Smooth muscle cell (in vitro differentiated cells): ENCODE measurements around the gene NFASC. TPM values are rescaled to one million over a fixed set of nuclear protein-coding genes. Genes with fewer than 3 reads are reported as not detected.
A peak's percentile ranks its signal among the peaks of the same experiment; 100 is the strongest.

Experiments used
- DNase-seq: peaks from one replicate; lab custom pipeline; 2025; ENCODE audit not compliant: unreplicated experiment; lab: John Stamatoyannopoulos, UW
- H2AFZ ChIP-seq: fragments of 200-600 bp; sonication (generic); 2 replicates; pipeline ENCODE4 v1.6.0; 2016; ENCODE audit warnings: antibody characterized with exemption, low read depth, mild to moderate bottlenecking
- H3F3A ChIP-seq: fragments of 200-600 bp; sonication (generic); 2 replicates; pipeline ENCODE4 v1.6.0; 2017; ENCODE audit warnings: antibody characterized with exemption, low read depth
- H3K27ac ChIP-seq: fragments of 200-600 bp; sonication (generic); 2 replicates; pipeline ENCODE4 v1.5.1; 2016; ENCODE audit warnings: low read depth, mild to moderate bottlenecking
- H3K27me3 ChIP-seq: fragments of 200-600 bp; sonication (generic); 2 replicates; pipeline ENCODE4 v1.6.1; 2016; ENCODE audit warnings: low read depth, mild to moderate bottlenecking
- H3K36me3 ChIP-seq: fragments of 200-600 bp; sonication (generic); 2 replicates; pipeline ENCODE4 v1.5.1; 2016; ENCODE audit warnings: low read depth
- H3K4me1 ChIP-seq: fragments of 200-600 bp; sonication (generic); 2 replicates; pipeline ENCODE4 v1.5.1; 2016; ENCODE audit warnings: low read depth
- H3K4me2 ChIP-seq: fragments of 200-600 bp; sonication (generic); 2 replicates; pipeline ENCODE4 v1.6.0; 2016; ENCODE audit warnings: mild to moderate bottlenecking
- H3K4me3 ChIP-seq: fragments of 200-600 bp; sonication (generic); 2 replicates; pipeline ENCODE4 v1.5.1; 2016; ENCODE audit warnings: mild to moderate bottlenecking
- H3K79me2 ChIP-seq: fragments of 200-600 bp; sonication (generic); 2 replicates; pipeline ENCODE4 v1.6.0; 2016; ENCODE audit warnings: low read depth, mild to moderate bottlenecking
- H3K9ac ChIP-seq: fragments of 200-600 bp; sonication (generic); 2 replicates; pipeline ENCODE4 v1.6.0; 2016; ENCODE audit warnings: low read depth
- H3K9me3 ChIP-seq: fragments of 200-600 bp; sonication (generic); replicated peaks from 2 replicates; pipeline ENCODE4 v1.5.1; 2016; ENCODE audit warnings: low read depth
- H4K20me1 ChIP-seq: fragments of 200-600 bp; sonication (generic); 2 replicates; pipeline ENCODE4 v1.6.0; 2016; ENCODE audit warnings: low read depth
- WGBS: methylation state at CpG from one replicate; pipeline ENCODE4 v1.1.7; 2016; ENCODE audit warnings: low lambda C conversion rate; 5-methylcytosine and 5-hydroxymethylcytosine counted together
- polyA plus RNA-seq: library from polyadenylated mRNA; unstranded; fragments of >200 nt; fragmentation: Nextera tagmentation; extraction: Ambion mirVana; gene quantifications from 2 replicates; pipeline ENCODE4 v1.2.1, GENCODE V29; 2016
- total RNA-seq: library from RNA; depleted of rRNA; stranded (reverse); fragments of >200 nt; gene quantifications from 2 replicates; pipeline ENCODE4 v1.2.3, GENCODE V29; 2014
- TF ChIP-seq, protein P1 (sequence below): fragments of 200-600 bp; sonication (generic); IDR thresholded peaks from 2 replicates; pipeline ENCODE4 v1.5.1; 2017; ENCODE audit warnings: borderline replicate concordance, mild to moderate bottlenecking, antibody characterized with exemption; ENCODE audit not compliant: insufficient read depth, poor library complexity, severe bottlenecking

NFASC gene
- total and polyA plus RNA-seq, 2 experiments from 2014 or later: 0.09 to 0.63 TPM

DNA sequence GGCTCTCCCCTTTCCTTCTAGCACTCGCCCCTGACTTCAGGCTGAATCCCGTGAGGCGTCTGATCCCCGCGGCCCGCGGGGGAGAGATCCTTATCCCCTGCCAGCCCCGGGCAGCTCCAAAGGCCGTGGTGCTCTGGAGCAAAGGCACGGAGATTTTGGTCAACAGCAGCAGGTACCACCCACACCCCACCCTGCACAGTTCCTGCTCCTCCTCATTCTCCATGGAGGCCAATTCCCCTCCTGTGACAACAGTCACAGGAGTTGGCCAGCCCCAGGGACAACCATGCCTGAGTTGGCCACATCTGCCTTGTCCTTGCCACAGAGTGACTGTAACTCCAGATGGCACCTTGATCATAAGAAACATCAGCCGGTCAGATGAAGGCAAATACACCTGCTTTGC lies 193.6 kb downstream of the NFASC start:
- WGBS: 91% methylated on average over 11 of the region's 11 CpGs
- Histone ChIP-seq H3K4me2 (no peak overlapping the region), H3F3A (no peaks in the 10 kb centered on the region), H4K20me1 (no peaks in the 10 kb centered on the region), H3K9ac (no peak overlapping the region), H3K79me2 (no peaks in the 10 kb centered on the region), H3K27me3 (no peaks in the 10 kb centered on the region), H3K4me1 (no peaks in the 10 kb centered on the region), H2AFZ (no peak overlapping the region), H3K27ac (no peak overlapping the region), H3K4me3 (no peak overlapping the region), H3K9me3 (no peaks in the 10 kb centered on the region), H3K36me3 (no peaks in the 10 kb centered on the region)
- TF ChIP-seq, protein P1, sequence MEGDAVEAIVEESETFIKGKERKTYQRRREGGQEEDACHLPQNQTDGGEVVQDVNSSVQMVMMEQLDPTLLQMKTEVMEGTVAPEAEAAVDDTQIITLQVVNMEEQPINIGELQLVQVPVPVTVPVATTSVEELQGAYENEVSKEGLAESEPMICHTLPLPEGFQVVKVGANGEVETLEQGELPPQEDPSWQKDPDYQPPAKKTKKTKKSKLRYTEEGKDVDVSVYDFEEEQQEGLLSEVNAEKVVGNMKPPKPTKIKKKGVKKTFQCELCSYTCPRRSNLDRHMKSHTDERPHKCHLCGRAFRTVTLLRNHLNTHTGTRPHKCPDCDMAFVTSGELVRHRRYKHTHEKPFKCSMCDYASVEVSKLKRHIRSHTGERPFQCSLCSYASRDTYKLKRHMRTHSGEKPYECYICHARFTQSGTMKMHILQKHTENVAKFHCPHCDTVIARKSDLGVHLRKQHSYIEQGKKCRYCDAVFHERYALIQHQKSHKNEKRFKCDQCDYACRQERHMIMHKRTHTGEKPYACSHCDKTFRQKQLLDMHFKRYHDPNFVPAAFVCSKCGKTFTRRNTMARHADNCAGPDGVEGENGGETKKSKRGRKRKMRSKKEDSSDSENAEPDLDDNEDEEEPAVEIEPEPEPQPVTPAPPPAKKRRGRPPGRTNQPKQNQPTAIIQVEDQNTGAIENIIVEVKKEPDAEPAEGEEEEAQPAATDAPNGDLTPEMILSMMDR: no peak
- no peak for DNase-seq

GRCh38 chr1:205064741-205065316 lies 194.2 kb downstream of the NFASC start:
- 94% methylated on average over 9 of the region's 9 CpGs for WGBS
- Histone ChIP-seq H3K36me3 (no peaks in the 10 kb centered on the region), H3K4me2 (no peak overlapping the region), H3K4me1 (no peaks in the 10 kb centered on the region), H3K79me2 (no peaks in the 10 kb centered on the region), H4K20me1 (no peaks in the 10 kb centered on the region), H3K27me3 (no peaks in the 10 kb centered on the region), H3K27ac (no peak overlapping the region), H3K9ac (no peak overlapping the region), H3K4me3 (no peak overlapping the region), H3K9me3 (no peaks in the 10 kb centered on the region), H3F3A (no peaks in the 10 kb centered on the region), H2AFZ (no peak overlapping the region)
- no peak for DNase-seq
- TF ChIP-seq, protein P1: no peak

- H3F3A ChIP-seq: no peaks in the 10 kb centered on the region
- H4K20me1 ChIP-seq: no peaks in the 10 kb centered on the region
- no peak overlapping the region for H3K4me2 ChIP-seq
- no peaks in the 10 kb centered on the region for H3K79me2 ChIP-seq
- H3K9me3 ChIP-seq: no peaks in the 10 kb centered on the region
- no peaks in the 10 kb centered on the region for H3K36me3 ChIP-seq
- H3K4me3 ChIP-seq: no peak overlapping the region
- H2AFZ ChIP-seq: no peak overlapping the region
- TF ChIP-seq, protein P1: no peak
- DNase-seq: no peak
- WGBS: 94% methylated on average over 14 of the region's 14 CpGs
- no peak overlapping the region for H3K9ac ChIP-seq
- H3K27me3 ChIP-seq: no peaks in the 10 kb centered on the region
- H3K27ac ChIP-seq: no peak overlapping the region
- H3K4me1 ChIP-seq: no peaks in the 10 kb centered on the region
Measured at GRCh38 chr1:205065666-205066065, 195.0 kb downstream of the NFASC start.

DNA sequence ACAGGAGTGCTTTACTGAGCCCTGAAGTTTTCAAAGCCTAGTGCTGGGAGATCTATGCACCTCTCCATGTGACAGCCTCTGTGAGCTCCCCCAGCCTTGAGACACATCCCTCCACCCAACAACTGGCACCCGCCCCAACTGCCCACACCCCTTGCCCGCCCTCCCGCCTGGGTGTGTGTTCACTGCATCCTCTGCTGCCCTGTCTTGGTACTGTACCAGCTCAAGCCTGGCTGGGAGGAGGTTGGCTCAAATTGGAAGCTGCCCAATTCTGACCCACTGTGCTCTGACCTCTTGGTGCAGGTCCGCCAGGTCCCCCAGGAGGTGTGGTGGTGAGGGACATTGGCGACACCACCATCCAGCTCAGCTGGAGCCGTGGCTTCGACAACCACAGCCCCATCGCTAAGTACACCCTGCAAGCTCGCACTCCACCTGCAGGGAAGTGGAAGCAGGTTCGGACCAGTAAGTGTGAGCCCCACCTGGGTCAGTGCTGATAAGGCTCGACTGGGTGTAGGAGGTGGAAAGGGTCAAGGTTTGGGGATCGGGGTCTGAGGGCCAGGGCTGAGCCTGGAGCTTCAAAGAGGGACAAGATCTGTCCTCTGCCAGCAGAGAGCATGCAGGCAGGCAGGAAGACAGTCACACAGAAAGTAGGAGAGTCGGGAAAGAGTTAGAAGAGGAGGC lies 195.6 kb downstream of the NFASC start:
- TF ChIP-seq, protein P1: peak; percentile 13
- no peaks in the 10 kb centered on the region for H4K20me1 ChIP-seq
- no peak overlapping the region for H2AFZ ChIP-seq
- H3K4me3 ChIP-seq: no peak overlapping the region
- no peaks in the 10 kb centered on the region for H3K4me1 ChIP-seq
- no peaks in the 10 kb centered on the region for H3K36me3 ChIP-seq
- no peaks in the 10 kb centered on the region for H3K79me2 ChIP-seq
- no peak overlapping the region for H3K9ac ChIP-seq
- no peaks in the 10 kb centered on the region for H3K9me3 ChIP-seq
- no peak overlapping the region for H3K27ac ChIP-seq
- no peaks in the 10 kb centered on the region for H3K27me3 ChIP-seq
- DNase-seq: no peak
- H3F3A ChIP-seq: no peaks in the 10 kb centered on the region
- no peak overlapping the region for H3K4me2 ChIP-seq
- 76% methylated on average over 13 of the region's 13 CpGs for WGBS
